ENCODE results near the gene GSE1.

GSE1 gene

GRCh38 chr16:85662976-85663830, 50.1 kb downstream of the GSE1 start:
- WGBS: 97% methylated on average over 37 of the region's 38 CpGs
- Histone ChIP-seq H3K23ac (ENCODE audit: low read length in 2 of 2) (no peak overlapping the region), H3K4me2 (ENCODE audit: low read length, poor library complexity, severe bottlenecking) (no peak overlapping the region), H3K79me1 (replicated peaks; ENCODE audit: low read length, poor library complexity, severe bottlenecking) (peaks cover 5% of the 10 kb centered on the region), H3K27me3 (ENCODE audit: control insufficient read depth in 1 of 2, insufficient read depth in 1 of 2, low read length in 2 of 2) (no peaks in the 10 kb centered on the region), H3K4ac (ENCODE audit: low read depth in 1 of 2, low read length in 2 of 2) (no peak overlapping the region), H2BK12ac (ENCODE audit: low read length in 2 of 2) (no peak overlapping the region), H3K18ac (ENCODE audit: low read depth in 1 of 2, low read length in 2 of 2) (no peak overlapping the region), H2BK120ac (ENCODE audit: low read depth, low read length) (no peak overlapping the region), H2AFZ (ENCODE audit: low read depth, low read length) (no peak overlapping the region), H3K9ac (ENCODE audit: low read length) (no peak overlapping the region), H2BK15ac (ENCODE audit: low read depth, poor library complexity, severe bottlenecking) (no peak overlapping the region), H3K27ac (ENCODE audit: low read length, poor library complexity, severe bottlenecking) (no peak overlapping the region), H4K91ac (ENCODE audit: low read length) (no peak overlapping the region), H4K8ac (ENCODE audit: low read length) (no peak overlapping the region), H2BK5ac (ENCODE audit: low read depth, low read length, poor library complexity, severe bottlenecking) (no peak overlapping the region), H2AK5ac (ENCODE audit: low read length, severe bottlenecking) (no peak overlapping the region), H3K4me3 (ENCODE audit: insufficient read depth in 1 of 2, low read depth in 1 of 2, low read length in 2 of 2) (no peak overlapping the region), H3K36me3 (ENCODE audit: control insufficient read depth in 1 of 2, insufficient read depth in 2 of 2, low read depth in 1 of 2, low read length in 2 of 2) (peaks cover 87 to 91% of the 10 kb centered on the region in 2 experiments), H3K14ac (ENCODE audit: low read length in 2 of 2) (no peak overlapping the region), H3K4me1 (ENCODE audit: control insufficient read depth, insufficient read depth, low read depth, low read length) (peaks cover 4% of the 10 kb centered on the region), H3K9me3 (ENCODE audit: control insufficient read depth, low read length) (no peaks in the 10 kb centered on the region)
- DNase-seq: no peak

GRCh38 chr16:85663891-85664321, 50.8 kb downstream of the GSE1 start:
- Histone ChIP-seq H2BK5ac (ENCODE audit: low read depth, low read length, poor library complexity, severe bottlenecking) (no peak overlapping the region), H3K4ac (ENCODE audit: low read depth in 1 of 2, low read length in 2 of 2) (no peak overlapping the region), H3K14ac (ENCODE audit: low read length in 2 of 2) (no peak overlapping the region), H3K79me1 (replicated peaks; ENCODE audit: low read length, poor library complexity, severe bottlenecking) (peaks cover 7% of the 10 kb centered on the region), H3K4me1 (ENCODE audit: control insufficient read depth, insufficient read depth, low read depth, low read length) (peaks cover 4% of the 10 kb centered on the region), H3K4me2 (ENCODE audit: low read length, poor library complexity, severe bottlenecking) (no peak overlapping the region), H3K27me3 (ENCODE audit: control insufficient read depth in 1 of 2, insufficient read depth in 1 of 2, low read length in 2 of 2) (no peaks in the 10 kb centered on the region), H2AK5ac (ENCODE audit: low read length, severe bottlenecking) (no peak overlapping the region), H3K18ac (ENCODE audit: low read depth in 1 of 2, low read length in 2 of 2) (no peak overlapping the region), H2BK12ac (ENCODE audit: low read length in 2 of 2) (no peak overlapping the region), H4K8ac (ENCODE audit: low read length) (no peak overlapping the region), H2AFZ (ENCODE audit: low read depth, low read length) (no peak overlapping the region), H3K23ac (ENCODE audit: low read length in 2 of 2) (no peak overlapping the region), H3K9me3 (ENCODE audit: control insufficient read depth, low read length) (no peaks in the 10 kb centered on the region), H4K91ac (ENCODE audit: low read length) (no peak overlapping the region), H3K4me3 (ENCODE audit: insufficient read depth in 1 of 2, low read depth in 1 of 2, low read length in 2 of 2) (no peak overlapping the region), H2BK120ac (ENCODE audit: low read depth, low read length) (no peak overlapping the region), H3K36me3 (ENCODE audit: control insufficient read depth in 1 of 2, insufficient read depth in 2 of 2, low read depth in 1 of 2, low read length in 2 of 2) (peaks cover 86 to 90% of the 10 kb centered on the region in 2 experiments), H3K9ac (ENCODE audit: low read length) (no peak overlapping the region), H3K27ac (ENCODE audit: low read length, poor library complexity, severe bottlenecking) (no peak overlapping the region), H2BK15ac (ENCODE audit: low read depth, poor library complexity, severe bottlenecking) (no peak overlapping the region)
- 98% methylated on average over 12 of the region's 12 CpGs for WGBS
- no peak for DNase-seq

GRCh38 chr16:85664580-85665372, 51.7 kb downstream of the GSE1 start:
- H3K4me3 ChIP-seq (ENCODE audit: insufficient read depth in 1 of 2, low read depth in 1 of 2, low read length in 2 of 2): no peak overlapping the region
- H3K9ac ChIP-seq (ENCODE audit: low read length): no peak overlapping the region
- H3K9me3 ChIP-seq (ENCODE audit: control insufficient read depth, low read length): no peaks in the 10 kb centered on the region
- H3K14ac ChIP-seq (ENCODE audit: low read length in 2 of 2): no peak overlapping the region
- WGBS: 98% methylated on average over 27 of the region's 27 CpGs
- no peak overlapping the region for H3K27ac ChIP-seq (ENCODE audit: low read length, poor library complexity, severe bottlenecking)
- no peak overlapping the region for H4K8ac ChIP-seq (ENCODE audit: low read length)
- peaks cover 4% of the 10 kb centered on the region for H3K4me1 ChIP-seq (ENCODE audit: control insufficient read depth, insufficient read depth, low read depth, low read length)
- no peak overlapping the region for H2BK15ac ChIP-seq (ENCODE audit: low read depth, poor library complexity, severe bottlenecking)
- no peaks in the 10 kb centered on the region for H3K27me3 ChIP-seq (ENCODE audit: control insufficient read depth in 1 of 2, insufficient read depth in 1 of 2, low read length in 2 of 2)
- no peak overlapping the region for H3K23ac ChIP-seq (ENCODE audit: low read length in 2 of 2)
- H2AK5ac ChIP-seq (ENCODE audit: low read length, severe bottlenecking): no peak overlapping the region
- H2AFZ ChIP-seq (ENCODE audit: low read depth, low read length): no peak overlapping the region
- H3K36me3 ChIP-seq (ENCODE audit: control insufficient read depth in 1 of 2, insufficient read depth in 2 of 2, low read depth in 1 of 2, low read length in 2 of 2): peaks cover 88% of the 10 kb centered on the region in 2 experiments
- H3K4ac ChIP-seq (ENCODE audit: low read depth in 1 of 2, low read length in 2 of 2): no peak overlapping the region
- H3K18ac ChIP-seq (ENCODE audit: low read depth in 1 of 2, low read length in 2 of 2): no peak overlapping the region
- DNase-seq: no peak
- no peak overlapping the region for H3K4me2 ChIP-seq (ENCODE audit: low read length, poor library complexity, severe bottlenecking)
- H2BK5ac ChIP-seq (ENCODE audit: low read depth, low read length, poor library complexity, severe bottlenecking): no peak overlapping the region
- H2BK12ac ChIP-seq (ENCODE audit: low read length in 2 of 2): no peak overlapping the region
- H2BK120ac ChIP-seq (ENCODE audit: low read depth, low read length): no peak overlapping the region
- peaks cover 9% of the 10 kb centered on the region for H3K79me1 ChIP-seq (replicated peaks; ENCODE audit: low read length, poor library complexity, severe bottlenecking)
- no peak overlapping the region for H4K91ac ChIP-seq (ENCODE audit: low read length)

- H2AK5ac ChIP-seq (ENCODE audit: low read length, severe bottlenecking): no peak overlapping the region
- H3K4me2 ChIP-seq (ENCODE audit: low read length, poor library complexity, severe bottlenecking): no peak overlapping the region
- no peak overlapping the region for H3K18ac ChIP-seq (ENCODE audit: low read depth in 1 of 2, low read length in 2 of 2)
- H3K4me3 ChIP-seq (ENCODE audit: insufficient read depth in 1 of 2, low read depth in 1 of 2, low read length in 2 of 2): no peak overlapping the region
- no peak overlapping the region for H3K14ac ChIP-seq (ENCODE audit: low read length in 2 of 2)
- H2BK12ac ChIP-seq (ENCODE audit: low read length in 2 of 2): no peak overlapping the region
- peaks cover 7% of the 10 kb centered on the region for H3K79me1 ChIP-seq (replicated peaks; ENCODE audit: low read length, poor library complexity, severe bottlenecking)
- no peak overlapping the region for H4K8ac ChIP-seq (ENCODE audit: low read length)
- no peak overlapping the region for H2BK5ac ChIP-seq (ENCODE audit: low read depth, low read length, poor library complexity, severe bottlenecking)
- no peak overlapping the region for H2BK15ac ChIP-seq (ENCODE audit: low read depth, poor library complexity, severe bottlenecking)
- no peak overlapping the region for H3K4ac ChIP-seq (ENCODE audit: low read depth in 1 of 2, low read length in 2 of 2)
- no peak for DNase-seq
- peaks cover 4% of the 10 kb centered on the region for H3K4me1 ChIP-seq (ENCODE audit: control insufficient read depth, insufficient read depth, low read depth, low read length)
- H2BK120ac ChIP-seq (ENCODE audit: low read depth, low read length): no peak overlapping the region
- H3K9me3 ChIP-seq (ENCODE audit: control insufficient read depth, low read length): no peaks in the 10 kb centered on the region
- H3K27ac ChIP-seq (ENCODE audit: low read length, poor library complexity, severe bottlenecking): no peak overlapping the region
- H3K36me3 ChIP-seq (ENCODE audit: control insufficient read depth in 1 of 2, insufficient read depth in 2 of 2, low read depth in 1 of 2, low read length in 2 of 2): peaks cover 83 to 91% of the 10 kb centered on the region in 2 experiments
- no peak overlapping the region for H2AFZ ChIP-seq (ENCODE audit: low read depth, low read length)
- 92% methylated on average over 12 of the region's 12 CpGs for WGBS
- no peak overlapping the region for H4K91ac ChIP-seq (ENCODE audit: low read length)
- H3K23ac ChIP-seq (ENCODE audit: low read length in 2 of 2): no peak overlapping the region
- no peaks in the 10 kb centered on the region for H3K27me3 ChIP-seq (ENCODE audit: control insufficient read depth in 1 of 2, insufficient read depth in 1 of 2, low read length in 2 of 2)
- H3K9ac ChIP-seq (ENCODE audit: low read length): no peak overlapping the region
Observed at GRCh38 chr16:85665373-85665740, 52.2 kb downstream of the GSE1 start.

Data from mesenchymal stem cell (in vitro differentiated cells and primary cell).